HG02852 (cell line): Measurements from ENCODE around the gene AGMAT.
A peak's percentile ranks its signal among the peaks of the same experiment; 100 is the strongest.

ENCODE experiments used
- ATAC-seq: cut with Tn5 transposase; IDR thresholded peaks from one replicate; pipeline ENCODE4 v1.9.1; 2021; ENCODE audit warnings: mild to moderate bottlenecking, moderate library complexity; ENCODE audit not compliant: unreplicated experiment

Gene AGMAT

GRCh38 chr1:15568387-15569073, 16.3 kb downstream of the AGMAT start:
- ATAC-seq = no peak

- no peak for ATAC-seq
Observed at GRCh38 chr1:15559189-15559810, 25.6 kb downstream of the AGMAT start.

- no peak for ATAC-seq
Observed at GRCh38 chr1:15558516-15558915, 26.3 kb downstream of the AGMAT start.

- ATAC-seq = no peak
Observed at GRCh38 chr1:15557594-15557993, 27.3 kb downstream of the AGMAT start.

- ATAC-seq = no peak
Observed at GRCh38 chr1:15557008-15557407, 27.8 kb downstream of the AGMAT start.

- no peak for ATAC-seq
Observed at GRCh38 chr1:15550573-15550972, 34.3 kb downstream of the AGMAT start.

- ATAC-seq = no peak
Observed at GRCh38 chr1:15546641-15547040, 38.2 kb downstream of the AGMAT start.

- ATAC-seq = no peak
Observed at GRCh38 chr1:15543589-15544568, 41.0 kb downstream of the AGMAT start.

- ATAC-seq = no peak
Observed at GRCh38 chr1:15543251-15543588, 41.6 kb downstream of the AGMAT start.

- ATAC-seq = no peak
Observed at GRCh38 chr1:15542388-15543250, 42.2 kb downstream of the AGMAT start.

- ATAC-seq = no peak
Observed at GRCh38 chr1:15541231-15541792, 43.5 kb downstream of the AGMAT start.

- ATAC-seq = no peak
Observed at GRCh38 chr1:15540186-15540585, 44.7 kb downstream of the AGMAT start.

- no peak for ATAC-seq
Observed at GRCh38 chr1:15538771-15539170, 46.1 kb downstream of the AGMAT start.

- ATAC-seq = no peak
Observed at GRCh38 chr1:15531682-15532081, 53.2 kb downstream of the AGMAT start.

- no peak for ATAC-seq
Observed at GRCh38 chr1:15531003-15531402, 53.8 kb downstream of the AGMAT start.

GRCh38 chr1:15526490-15527339, 58.1 kb downstream of the AGMAT start, which contains the start of gene DNAJC16:
TSS of gene DNAJC16 (plus strand) at chr1:15526848. CDS start at chr1:15529106, 2,258 bp downstream.
- peak; percentile 50 for ATAC-seq

GRCh38 chr1:15526021-15526489, 58.8 kb downstream of the AGMAT start:
- no peak for ATAC-seq

- ATAC-seq = no peak
Observed at GRCh38 chr1:15525050-15526020, 59.5 kb downstream of the AGMAT start.
